HG03139 (cell line): ENCODE data around the gene MFGE8.

Source experiments
- ATAC-seq: cut with Tn5 transposase; IDR thresholded peaks from one replicate; pipeline ENCODE4 v1.9.1; 2021; ENCODE audit not compliant: unreplicated experiment

The MFGE8 gene

GRCh38 chr15:88900309-88900981 lies 12.7 kb downstream of the MFGE8 start:
- ATAC-seq, result no peak

DNA sequence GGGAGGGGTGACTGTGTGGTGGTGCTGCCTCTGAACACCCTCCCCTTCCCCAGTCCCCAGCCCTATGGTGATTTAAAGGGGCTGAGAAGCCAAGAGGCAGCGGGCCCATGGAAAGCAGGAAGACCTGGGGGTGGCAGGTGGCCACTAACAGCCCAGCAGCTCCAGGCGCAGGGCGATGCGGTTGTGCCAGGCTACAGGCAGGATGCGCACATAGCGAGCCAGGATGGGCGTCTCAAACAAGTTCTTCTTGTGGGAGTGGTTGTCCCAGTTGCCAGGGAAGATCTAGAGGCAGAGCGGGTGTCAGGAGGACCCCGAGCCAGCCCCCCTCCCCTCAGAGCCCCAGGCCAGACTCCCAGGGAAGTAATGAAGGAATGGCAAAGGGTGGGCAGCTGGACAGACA lies 13.9 kb downstream of the MFGE8 start:
- no peak for ATAC-seq

GRCh38 chr15:88898736-88899135 lies 14.4 kb downstream of the MFGE8 start:
- no peak for ATAC-seq

DNA sequence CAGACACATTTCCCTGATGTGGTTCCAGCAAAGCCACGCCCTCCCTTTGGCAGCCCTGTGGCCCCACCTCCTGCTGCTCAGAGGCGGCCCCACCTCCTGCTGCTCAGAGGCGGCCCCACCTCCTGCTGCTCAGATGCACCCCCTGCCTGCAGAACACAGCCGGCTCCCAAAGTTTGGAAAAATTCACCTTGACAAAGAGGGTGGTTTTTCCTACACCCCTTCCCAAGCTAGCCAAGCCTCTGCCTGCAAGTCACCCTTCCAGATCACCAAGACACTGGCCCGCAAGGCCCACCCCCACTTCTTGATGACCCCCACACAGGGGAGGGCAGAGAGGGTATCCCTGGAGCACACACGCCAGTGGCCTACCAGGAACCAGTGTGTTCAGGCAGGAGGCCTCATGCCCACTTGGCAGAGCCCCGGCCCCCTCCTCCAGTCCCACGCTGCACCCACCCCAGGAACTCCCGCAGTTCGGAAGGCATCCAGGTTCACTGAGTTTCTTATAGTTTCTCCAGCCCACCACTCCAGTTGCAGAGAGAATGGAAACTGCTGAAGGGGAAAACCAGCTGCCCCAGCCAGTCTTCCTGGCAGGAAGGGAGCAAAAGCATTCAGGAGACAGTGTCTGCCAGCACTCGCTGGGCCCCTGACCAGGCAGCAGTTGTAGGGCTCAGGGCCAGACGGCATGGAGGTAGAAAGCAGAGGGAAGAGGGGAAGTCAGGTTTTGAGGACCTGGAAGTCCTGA lies 15.6 kb downstream of the MFGE8 start:
- no peak for ATAC-seq

GRCh38 chr15:88897142-88897455 lies 16.1 kb downstream of the MFGE8 start:
- ATAC-seq, result no peak

GRCh38 chr15:88896333-88897033 lies 16.7 kb downstream of the MFGE8 start:
- no peak for ATAC-seq

- peak; percentile 44 for ATAC-seq
Observed at GRCh38 chr15:88894819-88895767, 18.1 kb downstream of the MFGE8 start, which contains the start of gene HAPLN3. Gene HAPLN3 (minus strand): TSS chr15:88895544. CDS start chr15:88887298, 8,246 bp downstream.

DNA sequence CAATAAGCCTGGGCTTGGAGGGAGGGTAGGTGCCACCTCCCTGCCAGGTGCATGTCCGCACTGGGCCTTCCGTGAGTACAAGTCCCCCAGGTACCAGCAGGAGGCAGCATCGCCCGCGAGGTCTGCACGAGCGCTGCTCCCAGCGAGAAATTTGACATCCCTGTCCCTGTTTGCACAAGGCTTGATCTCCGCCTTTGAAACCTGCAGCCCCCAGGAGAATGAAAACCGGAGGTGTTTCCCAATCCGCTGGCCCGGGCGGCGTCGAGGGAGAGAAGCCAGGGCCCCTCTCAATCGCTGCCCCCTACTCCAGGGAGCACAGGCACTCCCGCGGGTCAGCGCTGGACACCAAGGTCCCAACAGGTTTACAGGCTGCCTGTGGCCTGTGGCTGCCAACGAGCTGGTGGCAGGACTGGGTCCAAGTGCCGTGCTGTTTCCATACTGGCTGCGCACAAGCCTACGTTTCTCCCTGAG lies 18.8 kb downstream of the MFGE8 start:
- ATAC-seq, result peak; percentile 69

DNA sequence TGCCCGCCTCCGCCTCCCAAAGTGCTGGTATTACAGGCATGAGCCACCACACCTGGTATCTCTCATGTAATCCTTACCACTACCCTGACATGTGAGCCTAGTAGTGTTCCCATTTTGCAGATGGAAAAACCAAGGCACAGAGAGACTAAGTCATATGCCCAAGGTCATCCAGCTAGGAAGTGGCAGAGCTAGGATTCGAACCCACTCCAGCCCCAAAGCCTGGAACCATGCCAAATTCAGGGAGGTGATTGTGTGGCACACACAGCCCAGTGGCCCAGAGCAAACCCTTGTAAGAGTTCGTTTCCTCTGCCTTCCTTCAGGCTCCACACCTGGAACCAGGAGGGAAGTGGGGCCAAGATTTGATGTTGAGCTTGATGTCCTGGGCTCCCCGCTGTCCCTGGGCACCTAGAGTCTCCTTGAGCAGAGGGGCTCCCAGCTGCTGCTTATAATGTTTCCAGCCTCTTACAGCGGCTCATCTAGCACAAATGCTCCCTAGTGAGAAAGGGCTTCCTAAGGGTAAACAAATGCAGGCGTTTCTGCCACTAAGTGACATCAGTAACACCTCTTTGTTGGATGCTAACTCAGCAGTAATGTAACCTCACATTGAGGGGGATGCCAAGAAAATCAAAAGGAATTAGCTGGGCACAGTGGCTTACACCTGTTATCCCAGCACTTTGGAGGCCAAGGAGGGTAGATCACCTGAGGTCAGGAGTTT lies 21.5 kb downstream of the MFGE8 start:
- ATAC-seq, result no peak

DNA sequence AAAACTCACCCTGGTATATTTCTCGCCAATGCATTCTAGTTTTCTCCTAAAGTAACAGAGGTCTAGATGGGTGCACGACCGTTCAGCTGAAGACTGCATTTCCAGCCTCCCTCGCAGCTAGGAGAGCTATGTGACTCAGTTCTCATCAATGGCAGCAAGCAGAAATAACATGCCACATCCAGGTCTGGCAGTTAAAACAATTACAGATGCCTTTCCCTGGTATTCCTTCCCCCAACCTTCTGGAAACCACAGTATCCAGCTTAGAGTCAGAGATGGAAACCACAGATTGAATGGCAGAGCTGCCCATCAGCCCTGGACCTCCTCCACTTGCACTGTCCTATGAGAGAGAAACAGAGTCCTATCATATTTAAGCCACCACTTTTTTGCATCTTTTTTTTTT lies 22.7 kb downstream of the MFGE8 start:
- no peak for ATAC-seq

- ATAC-seq, result no peak
Observed at GRCh38 chr15:88888719-88889118, 24.5 kb downstream of the MFGE8 start.

DNA sequence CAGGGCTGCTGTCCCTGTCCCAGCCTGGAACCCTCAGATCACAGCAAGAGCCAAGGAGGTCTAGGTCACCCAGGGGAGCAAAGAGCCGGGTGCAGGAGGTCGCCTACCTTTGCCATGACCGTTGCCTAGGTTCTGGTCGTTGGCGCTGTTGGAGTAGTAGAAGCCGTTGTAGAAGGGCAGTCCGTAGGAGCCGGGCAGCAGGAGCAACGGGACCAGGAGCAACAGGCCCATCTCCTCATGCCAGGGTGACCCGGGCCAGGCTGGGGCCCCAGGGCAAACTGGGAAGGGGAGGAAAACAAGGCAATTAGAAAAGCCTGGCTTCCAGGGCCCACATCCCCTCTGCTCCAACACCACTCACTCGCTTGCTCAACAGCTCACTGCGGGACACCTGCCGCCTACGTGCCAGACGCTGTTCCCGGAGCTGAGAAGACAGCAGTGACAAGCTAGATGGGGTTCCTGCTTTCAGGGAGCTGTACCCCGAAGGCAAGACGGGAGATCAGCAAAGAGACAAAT lies 26.1 kb downstream of the MFGE8 start:
- no peak for ATAC-seq

DNA sequence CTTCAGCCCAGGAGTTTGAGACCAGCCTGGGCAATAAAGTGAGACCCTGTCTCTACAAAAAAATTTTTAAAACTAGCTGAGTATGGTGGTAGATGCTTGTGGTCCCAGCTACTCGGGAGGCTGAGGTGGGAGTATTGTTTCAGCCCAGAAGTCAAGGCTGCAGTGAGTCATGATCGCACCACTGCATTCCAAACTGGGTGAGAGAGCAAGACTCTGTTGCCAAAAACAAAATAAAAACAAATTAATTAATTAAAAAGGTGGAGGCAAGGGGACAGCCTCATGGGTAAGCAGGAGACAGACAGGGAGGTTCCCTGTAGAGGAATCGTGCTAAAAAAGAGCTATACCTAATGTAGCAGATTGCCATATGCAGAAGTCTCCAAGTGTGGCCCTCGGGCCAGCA lies 30.4 kb downstream of the MFGE8 start:
- no peak for ATAC-seq

GRCh38 chr15:88881775-88882174 lies 31.4 kb downstream of the MFGE8 start:
- no peak for ATAC-seq

GRCh38 chr15:88880944-88881740 lies 32.0 kb downstream of the MFGE8 start:
- no peak for ATAC-seq

GRCh38 chr15:88878720-88879184 lies 34.4 kb downstream of the MFGE8 start:
- peak; percentile 77 for ATAC-seq

- no peak for ATAC-seq
Observed at GRCh38 chr15:88877906-88878305, 35.3 kb downstream of the MFGE8 start.

DNA sequence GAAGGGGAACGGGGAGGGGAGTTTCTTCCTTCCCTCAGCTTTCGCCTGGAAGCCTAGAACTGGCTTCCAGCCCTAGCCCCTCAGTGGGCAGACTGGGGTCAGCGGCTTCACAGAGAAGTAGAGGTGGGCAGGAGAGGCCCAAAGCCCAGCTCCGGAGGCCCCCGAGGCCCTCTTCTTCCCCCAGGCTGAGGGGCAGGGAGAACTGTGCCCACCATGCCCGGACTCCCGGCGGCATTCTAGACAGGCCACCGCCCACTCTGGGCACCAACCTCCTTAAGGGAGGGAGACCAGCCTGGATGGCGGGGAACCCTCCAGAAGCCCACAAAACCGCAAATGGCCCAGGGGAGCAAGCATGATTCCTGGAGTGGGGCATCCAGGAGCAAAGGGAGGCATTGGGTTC lies 35.8 kb downstream of the MFGE8 start:
- ATAC-seq, result no peak

GRCh38 chr15:88876573-88876972 lies 36.6 kb downstream of the MFGE8 start:
- no peak for ATAC-seq
